ENCODE results near the gene UBE2K.
"Not testable (repeated sequence)": the region's sequence is repeated elsewhere in the genome, so short reads cannot be mapped to it uniquely, and the experiment has no call there.

The UBE2K gene

DNA sequence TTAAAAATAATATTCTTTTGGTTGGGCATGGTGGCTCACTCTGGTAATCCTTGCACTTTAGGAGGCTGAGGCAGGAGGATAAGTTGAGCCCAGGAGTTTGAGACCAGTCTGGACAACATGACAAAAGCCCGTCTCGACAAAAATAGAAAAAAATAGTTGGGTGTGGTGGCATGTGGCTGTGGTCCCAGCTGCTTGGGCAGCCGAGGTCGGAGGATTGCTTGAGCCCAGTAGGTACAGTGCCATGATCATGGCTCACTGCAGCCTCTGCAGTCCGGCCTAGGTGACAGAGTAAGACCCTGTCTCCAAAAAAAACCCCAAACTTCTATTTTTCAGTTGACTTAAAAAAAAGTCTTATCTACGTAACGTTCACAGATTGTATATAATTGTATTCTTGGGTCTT, 23.9 kb downstream of the UBE2K start:
- no peak for DNase-seq

DNA sequence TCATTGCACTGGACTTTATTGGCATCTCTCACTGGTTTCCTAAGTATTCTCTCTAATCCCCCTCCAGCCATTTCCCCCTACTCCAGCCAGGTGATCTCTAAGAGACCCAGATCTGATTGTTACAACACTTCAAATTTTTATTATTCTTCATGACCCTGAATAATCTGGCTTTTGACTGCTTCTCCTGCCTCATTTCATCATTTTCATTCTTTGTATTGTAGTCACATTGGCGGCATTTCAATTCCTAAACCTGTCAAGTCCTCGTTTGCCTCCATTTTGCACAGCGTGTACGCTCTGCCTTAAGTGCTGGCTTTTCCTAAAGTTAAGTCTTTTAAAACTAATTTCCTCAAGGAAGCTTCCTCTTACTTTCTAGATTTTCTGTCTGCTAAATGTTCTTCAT, 31.6 kb downstream of the UBE2K start:
- no peak for DNase-seq

DNA sequence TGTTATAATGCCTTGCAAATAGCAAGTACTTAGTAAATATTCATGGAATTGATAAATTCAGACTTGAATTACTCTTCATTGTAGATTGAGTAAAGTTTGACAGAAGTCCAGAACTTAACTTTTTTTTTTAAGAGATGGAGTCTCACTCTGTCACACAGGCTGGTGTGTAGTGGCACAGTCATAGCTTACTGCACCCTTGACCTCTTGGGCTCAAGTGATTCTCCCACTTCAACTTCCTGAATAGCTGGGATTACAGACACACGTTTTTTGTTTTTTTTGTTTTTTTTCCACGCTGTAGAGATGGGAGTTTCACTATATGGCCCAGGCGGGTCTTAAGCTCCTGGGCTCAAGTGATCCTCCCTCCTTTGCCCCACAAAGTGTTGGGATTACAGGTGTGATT, 32.1 kb downstream of the UBE2K start:
- DNase-seq = no peak

DNA sequence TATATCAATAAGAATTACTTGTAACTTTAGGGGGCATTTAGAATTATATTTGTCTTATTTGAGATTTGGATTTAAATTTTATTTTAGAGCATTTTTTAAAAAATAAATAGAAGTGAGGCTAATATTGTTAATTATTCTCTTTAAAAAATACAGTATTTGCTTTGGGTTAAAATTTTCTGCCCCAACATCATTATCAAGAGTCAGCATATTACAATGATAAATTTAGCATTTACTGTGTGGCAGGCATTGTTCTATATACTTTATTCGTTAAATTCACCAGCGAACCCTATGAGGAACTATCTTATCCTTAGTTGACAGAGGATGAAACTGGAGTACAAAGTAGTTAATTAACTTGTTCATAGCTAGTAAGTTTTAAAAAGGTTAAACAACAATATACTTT, 34.0 kb downstream of the UBE2K start:
- no peak for DNase-seq

DNA sequence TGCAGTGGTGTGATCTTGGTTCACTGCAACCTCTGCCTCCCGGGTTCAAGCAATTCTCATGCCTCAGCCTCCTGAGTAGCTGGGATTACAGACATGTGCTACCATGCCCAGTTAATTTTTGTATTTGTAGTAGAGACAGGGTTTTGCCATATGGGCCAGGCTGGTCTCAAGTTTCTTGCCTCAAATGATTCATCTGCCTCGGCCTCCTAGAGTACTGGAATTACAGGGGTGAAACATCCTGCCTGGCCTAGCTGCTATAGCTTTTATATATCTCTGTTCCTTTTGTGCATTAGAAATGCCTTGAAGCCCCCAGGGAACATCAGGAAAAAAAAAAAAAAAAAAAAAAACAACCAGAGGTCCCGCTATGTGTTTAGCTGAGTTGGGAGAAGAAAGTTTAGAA, 34.8 kb downstream of the UBE2K start:
- no peak for DNase-seq

DNA sequence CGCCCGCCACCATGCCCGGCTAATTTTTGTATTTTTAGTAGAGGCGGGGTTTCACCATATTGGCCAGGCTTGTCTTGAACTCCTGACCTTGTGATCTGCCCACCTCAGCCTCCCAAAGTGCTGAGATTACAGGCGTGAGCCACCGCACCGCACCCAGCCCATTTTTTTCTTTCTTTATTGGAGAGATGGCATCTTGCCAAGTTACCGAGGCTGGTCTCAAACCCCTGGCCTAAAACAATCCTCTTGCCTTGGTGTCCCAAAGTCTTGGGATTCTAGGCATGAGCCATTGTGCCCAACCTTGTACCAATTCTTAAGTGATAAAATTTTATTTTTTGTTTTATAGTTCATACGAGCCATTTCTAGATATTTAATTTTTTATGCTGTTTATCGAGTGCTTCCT, 41.7 kb downstream of the UBE2K start:
- not testable (repeated sequence) for DNase-seq

DNA sequence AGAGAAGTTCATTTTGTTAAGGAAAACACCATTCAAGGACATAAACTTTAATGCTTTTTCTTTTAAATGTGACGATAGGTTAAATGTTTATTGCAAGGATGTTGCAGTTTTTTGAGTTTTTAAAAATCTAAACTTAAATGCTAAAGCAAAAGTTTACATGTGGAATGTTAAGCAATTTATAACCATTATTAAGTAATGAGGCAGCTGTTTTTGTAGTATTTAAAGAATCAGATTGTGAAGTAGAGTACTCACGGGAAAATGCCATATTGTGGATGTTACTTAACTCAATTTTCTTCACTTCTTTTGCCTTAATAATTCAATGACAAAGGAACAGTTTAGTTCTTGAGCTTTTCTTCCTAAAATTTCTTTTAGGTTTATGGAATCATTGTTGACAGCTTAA, 43.5 kb downstream of the UBE2K start:
- no peak for DNase-seq

DNA sequence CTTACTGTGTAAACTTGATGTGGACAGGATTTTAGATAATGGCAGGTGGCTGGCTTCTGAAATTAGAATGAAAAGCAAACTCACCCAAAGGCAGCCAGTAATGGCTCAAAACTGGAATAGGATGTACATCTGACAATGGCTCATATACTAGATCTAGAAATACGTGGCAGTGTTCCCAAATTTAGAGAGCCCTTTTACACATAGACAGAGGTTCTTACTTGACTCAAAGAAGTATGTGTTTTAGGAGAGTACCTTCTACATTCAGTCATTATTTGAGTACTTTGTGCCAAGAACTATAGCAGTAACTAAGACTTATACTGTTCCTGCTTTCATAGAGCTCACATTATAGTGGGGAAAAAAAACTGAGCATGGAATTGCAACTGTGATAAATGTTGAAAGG, 48.0 kb downstream of the UBE2K start:
- DNase-seq = no peak

DNA sequence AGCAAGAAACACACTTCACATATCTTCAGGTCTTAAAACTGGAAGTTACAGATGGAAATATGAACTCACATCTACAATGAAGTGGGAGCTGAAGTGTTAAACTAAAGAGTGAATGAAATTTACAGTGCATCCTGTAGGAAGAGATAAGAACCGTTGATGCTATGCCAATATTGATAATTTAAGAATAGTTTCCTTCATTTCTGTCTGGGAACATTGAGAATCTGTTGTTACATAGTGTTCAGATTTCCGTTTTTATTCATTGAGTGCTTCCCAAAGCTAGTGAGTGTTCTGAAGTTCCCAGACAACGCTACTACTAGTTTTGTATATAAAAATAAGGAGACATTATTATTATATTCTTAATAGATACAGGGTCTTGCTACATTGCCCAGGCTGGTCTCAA, 52.3 kb downstream of the UBE2K start:
- DNase-seq = no peak

DNA sequence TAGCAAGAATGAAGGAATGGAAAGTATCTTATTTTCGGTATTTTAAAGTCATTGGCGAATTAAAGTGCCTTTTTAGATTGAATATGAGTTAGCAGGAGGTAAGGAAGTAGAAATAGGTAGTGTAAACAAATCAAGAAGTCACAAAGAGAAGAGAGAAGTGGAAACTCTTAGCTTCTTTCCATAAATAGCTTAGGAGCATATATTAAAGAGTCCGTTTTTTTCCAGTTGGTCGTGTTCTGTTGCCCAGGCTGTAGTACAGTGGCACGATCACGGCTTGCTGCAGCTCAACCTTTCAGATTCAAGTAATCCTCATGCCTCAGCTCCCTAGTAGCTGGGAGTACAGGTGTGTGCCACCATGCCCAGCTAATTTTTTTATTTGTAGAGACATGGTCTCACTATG, 56.4 kb downstream of the UBE2K start:
- DNase-seq = no peak

DNA sequence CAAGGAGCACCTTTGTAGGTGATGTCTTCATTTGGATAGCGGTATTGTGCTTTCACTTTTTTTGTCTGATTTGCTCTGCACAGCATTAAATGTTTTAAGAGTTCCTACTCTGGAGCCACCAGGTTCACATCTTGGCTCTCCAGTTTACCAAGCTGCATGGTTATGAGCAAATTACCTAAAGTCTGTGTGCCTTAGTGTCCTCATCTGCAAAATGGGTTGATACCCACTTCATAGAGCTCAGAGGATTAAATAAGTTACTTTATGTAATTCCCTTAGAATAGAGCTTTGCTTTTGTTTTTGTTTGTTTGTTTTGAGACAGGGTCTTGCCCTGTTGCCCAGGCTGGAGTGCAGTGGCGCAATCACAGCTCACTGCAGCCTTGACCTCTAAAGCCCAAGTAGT, 58.2 kb downstream of the UBE2K start:
- no peak for DNase-seq

DNA sequence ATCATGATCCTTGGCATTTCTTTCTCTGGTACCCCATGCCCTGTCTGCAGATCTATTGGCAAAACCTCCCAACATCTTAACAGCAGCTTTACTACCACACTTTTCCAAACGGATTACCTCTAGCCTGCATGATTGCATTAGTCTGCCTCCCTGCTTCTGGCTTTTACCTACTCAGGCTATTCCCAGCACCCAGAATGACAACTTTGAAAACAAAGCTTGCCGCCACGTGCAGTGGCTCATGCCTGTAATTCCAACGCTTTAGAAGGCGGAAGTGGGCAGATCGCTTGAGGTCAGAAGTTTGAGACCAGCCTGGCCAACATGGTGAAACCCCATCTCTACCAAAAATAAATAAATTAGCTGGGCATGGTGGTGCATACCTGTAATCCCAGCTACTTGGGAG, 60.2 kb downstream of the UBE2K start:
- no peak for DNase-seq

DNA sequence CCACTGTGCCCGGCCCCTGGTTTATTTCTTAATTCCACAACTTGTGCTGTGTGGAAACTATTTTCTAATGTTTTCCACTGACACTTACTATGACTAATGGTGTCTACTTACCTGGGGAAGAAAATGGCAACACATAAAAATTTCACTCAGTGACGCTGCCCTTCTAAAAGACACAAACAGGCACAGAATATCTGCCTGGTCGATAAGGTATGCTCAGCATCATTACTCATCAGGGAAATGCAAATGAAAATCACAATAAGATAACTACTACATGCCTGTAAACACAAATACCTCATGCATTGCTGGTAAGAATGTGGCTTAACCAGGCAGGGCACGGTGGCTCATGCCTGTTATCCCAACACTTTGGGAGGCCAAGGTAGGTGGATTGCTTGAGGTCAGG, 61.6 kb downstream of the UBE2K start:
- no peak for DNase-seq

DNA sequence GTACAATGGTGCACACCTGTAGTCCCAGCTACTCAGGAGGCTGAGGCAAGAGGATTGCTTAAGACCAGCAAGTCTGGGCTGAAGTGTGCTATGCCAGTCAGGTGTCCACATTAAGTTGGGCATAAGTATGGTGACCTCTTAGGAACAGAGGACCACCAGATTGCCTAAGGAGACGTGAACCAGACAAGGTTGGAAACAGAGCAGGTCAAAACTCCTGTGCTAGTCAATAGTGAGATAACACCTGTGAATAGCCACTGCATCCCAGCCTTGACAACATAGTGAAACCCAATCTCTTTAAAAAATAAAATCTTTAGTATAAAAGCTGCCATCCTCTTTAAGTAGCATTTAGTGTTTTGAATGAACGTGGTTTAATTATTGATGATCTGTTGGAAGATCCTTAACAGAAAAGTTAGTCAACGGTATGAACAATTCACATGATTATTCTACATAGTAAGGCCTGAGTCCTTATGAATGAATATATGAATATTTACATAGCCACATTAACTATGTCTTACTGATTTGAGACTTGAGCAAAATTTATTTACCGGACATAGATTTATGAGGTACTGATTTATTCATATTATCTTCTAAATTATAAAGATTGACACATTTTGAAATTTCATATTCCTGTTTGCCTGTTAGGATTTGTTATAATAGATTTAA, 63.2 kb downstream of the UBE2K start:
- DNase-seq = no peak

DNA sequence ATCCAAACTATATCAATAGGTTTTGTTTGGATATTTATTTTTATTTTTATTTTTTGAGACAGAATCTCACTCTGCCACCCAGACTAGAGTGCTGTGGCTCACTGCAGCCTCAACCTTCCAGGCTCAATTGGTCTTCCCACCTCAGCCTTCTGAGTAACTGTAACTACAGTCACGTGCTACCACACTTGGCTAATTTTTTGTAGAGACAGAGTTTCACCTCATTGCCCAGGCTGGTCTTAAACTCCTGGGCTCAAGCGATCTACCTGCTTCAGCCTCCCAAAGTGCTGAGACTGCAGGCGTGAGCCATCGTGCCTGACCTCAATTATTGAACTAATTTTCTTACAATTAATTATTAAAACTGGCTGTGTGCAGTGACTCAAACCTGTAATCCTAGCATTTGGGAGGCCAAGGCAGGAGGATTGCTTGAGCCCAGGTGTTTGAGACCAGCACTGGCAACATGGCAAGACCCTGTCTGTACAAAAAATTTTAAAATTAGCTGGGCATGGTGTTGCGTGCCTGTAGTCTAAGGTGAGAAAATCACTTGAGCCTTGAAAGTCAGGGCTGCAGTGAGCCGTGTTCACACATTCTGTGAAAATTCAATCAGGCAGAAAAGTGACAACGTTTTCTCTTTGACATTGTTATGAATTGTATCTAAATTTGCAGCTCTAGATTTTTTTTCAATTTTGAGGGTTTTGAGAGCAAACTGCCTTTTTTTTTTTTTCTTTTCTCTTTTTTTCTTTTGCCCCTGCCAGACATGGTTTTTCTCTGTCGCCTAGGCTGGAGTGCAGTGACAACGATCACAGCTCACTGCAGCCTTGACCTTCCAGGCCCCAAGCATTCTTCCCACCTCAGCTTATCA, 66.0 kb downstream of the UBE2K start:
- DNase-seq = no peak

DNA sequence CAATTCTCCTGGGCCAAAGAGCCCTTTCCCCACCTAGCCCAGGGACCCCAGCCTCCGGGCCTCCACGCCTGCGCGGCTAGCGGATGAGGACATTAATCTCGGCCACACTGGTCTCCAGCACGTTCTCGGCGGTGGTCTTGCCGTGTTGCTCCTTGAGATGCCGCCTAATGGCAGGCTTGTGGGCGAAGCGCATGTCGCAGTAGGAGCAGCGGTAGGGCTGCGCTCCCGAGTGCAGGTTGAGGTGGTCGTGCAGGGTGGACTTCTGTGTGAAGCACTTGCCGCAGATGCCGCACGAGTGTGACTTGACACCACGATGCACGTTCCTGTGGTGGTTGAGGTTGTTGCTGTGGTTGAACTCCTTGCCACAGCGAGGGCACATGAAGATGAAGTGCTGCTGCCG, 72.1 kb downstream of the UBE2K start:
- DNase-seq = no peak

DNA sequence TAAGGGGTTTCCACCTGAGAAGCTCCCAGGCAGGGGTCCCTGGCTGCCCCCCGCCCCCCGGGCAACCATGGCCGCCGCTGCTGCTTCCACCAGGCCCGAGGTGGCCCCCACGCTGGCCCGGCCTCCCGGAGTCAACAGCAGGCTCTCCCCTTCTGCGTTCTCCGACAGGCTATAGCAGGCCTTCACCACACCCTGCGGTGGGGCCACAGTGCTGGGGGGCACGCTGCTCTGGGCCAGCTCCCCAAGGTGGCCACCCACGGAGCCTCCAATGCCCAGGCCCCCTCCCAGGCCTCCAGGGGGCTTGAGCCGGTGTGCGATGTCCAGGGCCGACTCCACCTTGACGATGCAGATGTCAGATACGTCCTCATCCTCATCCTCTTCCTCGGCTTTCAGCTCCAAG, 72.5 kb downstream of the UBE2K start:
- no peak for DNase-seq

DNA sequence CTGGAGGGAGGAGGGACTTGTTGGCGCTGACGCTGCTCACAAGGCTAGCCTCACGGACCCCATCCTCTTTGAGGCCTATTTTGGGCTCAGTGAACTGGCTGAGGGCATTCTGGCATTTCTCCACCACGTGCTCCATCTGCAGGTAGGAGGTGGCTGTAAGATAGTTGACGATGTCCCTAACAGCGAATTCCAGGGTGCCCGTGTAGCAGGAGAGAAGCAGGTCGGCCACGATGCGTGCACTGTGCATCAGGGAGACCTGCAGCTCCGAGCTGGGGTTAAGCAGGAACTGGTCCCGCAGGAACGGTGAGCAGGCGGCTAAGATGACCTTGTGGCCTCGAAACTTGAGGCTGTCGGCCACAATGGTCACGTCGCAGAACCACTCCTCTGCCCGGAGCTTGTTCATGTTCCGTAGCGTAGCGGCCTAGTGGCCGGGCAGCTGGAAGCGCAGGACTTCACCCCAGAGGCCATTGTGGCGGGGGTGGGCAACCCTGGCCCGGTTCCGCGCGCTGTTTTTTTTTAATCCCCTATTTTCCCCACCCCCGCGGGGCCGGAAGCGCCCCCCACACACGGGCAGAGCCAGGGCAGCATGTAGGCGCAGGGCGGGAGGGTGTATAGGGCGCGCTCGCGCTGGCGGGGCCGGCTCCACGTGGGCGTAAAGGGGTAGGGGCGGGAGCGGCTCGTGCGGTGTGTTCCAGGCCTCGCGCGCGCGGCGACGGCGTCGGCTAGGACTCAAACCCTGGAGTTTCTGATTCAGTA, 73.2 kb downstream of the UBE2K start:
- DNase-seq = no peak

DNA sequence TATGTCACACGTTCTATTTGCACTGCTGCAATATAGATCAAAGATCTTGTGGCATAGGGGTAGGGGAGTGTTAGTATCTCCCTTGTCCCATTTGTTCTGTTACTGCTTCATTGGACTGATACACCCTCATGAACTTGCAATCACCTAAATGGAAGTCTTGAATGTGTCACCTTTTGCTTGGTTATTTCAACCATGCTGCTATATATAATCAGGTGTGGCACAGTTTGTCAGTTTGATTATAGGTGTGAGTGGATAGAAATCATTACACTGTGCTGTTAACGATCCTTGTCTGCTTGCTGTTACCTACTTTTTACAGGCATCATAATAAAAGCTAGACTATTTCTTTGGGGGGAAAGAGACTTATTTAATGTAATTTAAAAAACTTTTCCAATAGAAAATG, 84.1 kb downstream of the UBE2K start:
- not testable (repeated sequence) for DNase-seq

DNA sequence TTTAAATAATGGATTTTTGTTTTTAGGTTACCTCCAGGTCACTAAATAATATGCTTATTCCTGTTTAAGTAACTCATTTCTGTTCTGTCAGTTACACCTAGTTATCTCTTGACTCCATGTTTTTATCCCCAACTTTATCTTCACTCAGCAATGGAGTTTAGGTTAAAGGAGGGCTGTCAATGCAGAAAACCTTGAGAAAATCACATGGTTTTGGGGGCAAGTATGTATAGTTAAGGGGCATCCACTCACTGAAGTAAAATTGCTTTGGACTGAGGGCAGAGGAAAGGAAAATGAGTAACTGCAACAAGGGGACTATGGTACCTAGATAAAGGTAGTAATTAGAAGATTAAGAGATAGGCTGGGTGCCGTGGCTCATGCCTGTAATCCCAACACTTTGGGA, 87.1 kb downstream of the UBE2K start:
- no peak for DNase-seq

DNA sequence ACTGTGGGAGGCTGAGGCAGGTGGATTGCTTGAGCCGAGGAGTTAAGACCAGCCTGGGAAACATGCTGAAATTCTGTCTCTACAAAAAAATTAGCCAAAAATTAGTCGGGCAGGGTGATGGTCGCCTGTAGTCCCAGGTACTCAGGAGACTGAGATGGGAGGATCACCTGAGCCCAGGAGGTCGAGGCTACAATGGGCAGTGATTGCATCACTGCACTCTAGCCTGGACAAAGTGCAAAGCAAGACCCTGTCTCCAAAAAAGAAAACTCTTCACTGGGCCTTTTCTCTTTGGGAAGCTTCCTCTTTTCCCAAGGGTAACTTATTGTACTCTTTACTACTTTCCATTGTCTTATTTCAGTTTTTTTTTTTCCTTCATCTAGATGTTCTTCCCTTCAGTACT, 88.9 kb downstream of the UBE2K start:
- no peak for DNase-seq

DNA sequence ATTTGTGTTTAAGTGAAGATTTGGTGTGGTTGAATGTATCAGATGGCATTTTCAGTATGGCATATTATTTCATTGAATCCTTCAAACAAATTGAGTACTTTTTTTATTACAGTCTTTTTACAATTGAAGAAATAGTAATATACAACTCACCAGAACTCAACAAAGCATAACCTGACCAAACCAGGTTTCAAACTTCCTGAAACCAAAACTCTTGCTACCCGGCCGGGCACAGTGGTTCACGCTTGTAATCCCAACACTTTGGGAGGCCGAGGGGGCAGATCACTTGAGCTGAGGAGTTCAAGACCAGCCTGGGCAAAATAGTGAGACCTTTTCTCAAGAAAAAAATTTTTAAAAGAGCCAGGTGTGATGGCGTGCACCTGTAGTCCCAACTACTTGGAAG, 94.2 kb downstream of the UBE2K start:
- no peak for DNase-seq

DNA sequence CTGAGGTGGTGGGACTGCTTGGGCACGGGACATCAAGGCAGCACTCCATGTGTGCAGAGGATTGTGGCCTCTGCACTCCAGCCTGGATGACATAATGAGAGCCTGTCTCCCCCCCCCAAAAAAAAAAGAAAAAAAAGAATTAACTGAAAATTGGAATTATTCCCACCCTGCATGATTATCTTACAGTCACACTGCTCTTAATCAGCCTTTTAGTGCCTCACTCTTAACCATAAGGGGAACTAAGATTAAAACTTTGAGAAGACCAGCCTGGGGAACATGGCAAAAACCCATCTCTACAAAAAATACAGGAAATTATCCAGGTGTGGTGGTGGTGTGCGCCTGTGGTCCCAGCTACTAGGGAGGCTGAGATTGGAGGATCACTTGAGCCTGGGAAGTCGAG, 94.6 kb downstream of the UBE2K start:
- no peak for DNase-seq
